ENCODE data around the gene KRT12. TPM values are rescaled to one million over a fixed set of nuclear protein-coding genes. Genes with fewer than 3 reads are reported as not detected.

KRT12 gene
- total RNA-seq, 1 experiment from 2014 or later: not detected

- no peak for DNase-seq (ENCODE audit: low read depth)
Observed at GRCh38 chr17:40843242-40843641, 23.8 kb downstream of the KRT12 start.

- no peak for DNase-seq (ENCODE audit: low read depth)
Observed at GRCh38 chr17:40841246-40841645, 25.8 kb downstream of the KRT12 start.

GRCh38 chr17:40839194-40839593 lies 27.8 kb downstream of the KRT12 start:
- DNase-seq (ENCODE audit: low read depth): no peak

- no peak for DNase-seq (ENCODE audit: low read depth)
Observed at GRCh38 chr17:40836020-40836419, 31.0 kb downstream of the KRT12 start.

GRCh38 chr17:40833882-40834281 lies 33.1 kb downstream of the KRT12 start:
- DNase-seq (ENCODE audit: low read depth): no peak

GRCh38 chr17:40832840-40833239 lies 34.2 kb downstream of the KRT12 start:
- no peak for DNase-seq (ENCODE audit: low read depth)

- no peak for DNase-seq (ENCODE audit: low read depth)
Observed at GRCh38 chr17:40830085-40830776, 36.8 kb downstream of the KRT12 start.

- no peak for DNase-seq (ENCODE audit: low read depth)
Observed at GRCh38 chr17:40828454-40829044, 38.5 kb downstream of the KRT12 start.

GRCh38 chr17:40827746-40828453 lies 39.1 kb downstream of the KRT12 start:
- DNase-seq (ENCODE audit: low read depth): peak; percentile 75

GRCh38 chr17:40825599-40825998 lies 41.4 kb downstream of the KRT12 start:
- no peak for DNase-seq (ENCODE audit: low read depth)

- no peak for DNase-seq (ENCODE audit: low read depth)
Observed at GRCh38 chr17:40824015-40824832, 42.8 kb downstream of the KRT12 start.

GRCh38 chr17:40822132-40822812 lies 44.8 kb downstream of the KRT12 start, which contains the start of gene KRT10:
Gene KRT10, minus strand, starts transcription at chr17:40822614. Its CDS starts 29 bp downstream, at chr17:40822585.
- DNase-seq (ENCODE audit: low read depth): no peak

- no peak for DNase-seq (ENCODE audit: low read depth)
Observed at GRCh38 chr17:40821536-40821935, 45.5 kb downstream of the KRT12 start.

GRCh38 chr17:40820228-40820838 lies 46.7 kb downstream of the KRT12 start:
- DNase-seq (ENCODE audit: low read depth): no peak

GRCh38 chr17:40819528-40820125 lies 47.4 kb downstream of the KRT12 start:
- peak; percentile 21 for DNase-seq (ENCODE audit: low read depth)

- DNase-seq (ENCODE audit: low read depth): peak; percentile 95
Observed at GRCh38 chr17:40818733-40819527, 48.1 kb downstream of the KRT12 start.

GRCh38 chr17:40818343-40818732 lies 48.7 kb downstream of the KRT12 start:
- DNase-seq (ENCODE audit: low read depth): no peak

- no peak for DNase-seq (ENCODE audit: low read depth)
Observed at GRCh38 chr17:40817103-40817682, 49.8 kb downstream of the KRT12 start.

GRCh38 chr17:40816569-40816968 lies 50.5 kb downstream of the KRT12 start:
- DNase-seq (ENCODE audit: low read depth): no peak
